Measurements from ENCODE around the gene IL7R. TPM values are rescaled to one million over a fixed set of nuclear protein-coding genes. Genes with fewer than 3 reads are reported as not detected.

The IL7R gene
- total and polyA plus RNA-seq, 2 donors (not counting 1 experiment from before 2014, with no cell fraction given) = 67.9 to 266 TPM

GRCh38 chr5:35898952-35899660 lies 42.4 kb downstream of the IL7R start:
- H2AFZ ChIP-seq (ENCODE audit: low read length) = no peak overlapping the region
- no peak overlapping the region for H3K4me2 ChIP-seq (ENCODE audit: extremely low read depth, insufficient read depth, low read length)
- TF ChIP-seq EZH2 (IDR thresholded peaks at IDR 0.05; ENCODE audit: low read length, missing control alignments) = no peak
- TF ChIP-seq CTCF (conservative IDR thresholded peaks at IDR 0.05 in 1 of 2, IDR thresholded peaks at IDR 0.05 in 1 of 2; ENCODE audit: low read depth in 1 of 2, low read length in 2 of 2) = no peak
- no peaks in the 10 kb centered on the region for H3K79me2 ChIP-seq (ENCODE audit: control insufficient read depth, insufficient read depth, low read length)
- no peak overlapping the region for H3K9ac ChIP-seq (ENCODE audit: insufficient read depth, low read length)
- DNase-seq (ENCODE audit: low read depth in 2 of 2) = no peak
- no peak overlapping the region for H3K27ac ChIP-seq (ENCODE audit: insufficient read depth, low read length)
- no peaks in the 10 kb centered on the region for H3K27me3 ChIP-seq (ENCODE audit: control insufficient read depth, insufficient read depth, low read length)
- no peaks in the 10 kb centered on the region for H3K4me1 ChIP-seq (ENCODE audit: control insufficient read depth, extremely low read depth, insufficient read depth, low read length)
- no peak overlapping the region for H3K4me3 ChIP-seq (replicated peaks in 1 of 4; ENCODE audit: control extremely low read depth in 1 of 4, insufficient read depth in 1 of 4, low read depth in 3 of 4, low read length in 4 of 4)
- H4K20me1 ChIP-seq (ENCODE audit: control insufficient read depth, extremely low read depth, insufficient read depth, low read length) = no peaks in the 10 kb centered on the region
- H3K36me3 ChIP-seq (ENCODE audit: control insufficient read depth, insufficient read depth, low read length) = no peaks in the 10 kb centered on the region
- no peaks in the 10 kb centered on the region for H3K9me3 ChIP-seq (ENCODE audit: control insufficient read depth, insufficient read depth, low read depth, low read length)

- no peak overlapping the region for H3K4me2 ChIP-seq (ENCODE audit: extremely low read depth, insufficient read depth, low read length)
- no peak for DNase-seq (ENCODE audit: low read depth in 2 of 2)
- no peaks in the 10 kb centered on the region for H3K36me3 ChIP-seq (ENCODE audit: control insufficient read depth, insufficient read depth, low read length)
- no peak overlapping the region for H3K27ac ChIP-seq (ENCODE audit: insufficient read depth, low read length)
- H3K79me2 ChIP-seq (ENCODE audit: control insufficient read depth, insufficient read depth, low read length) = no peaks in the 10 kb centered on the region
- no peak overlapping the region for H3K4me3 ChIP-seq (replicated peaks in 1 of 4; ENCODE audit: control extremely low read depth in 1 of 4, insufficient read depth in 1 of 4, low read depth in 3 of 4, low read length in 4 of 4)
- no peak overlapping the region for H2AFZ ChIP-seq (ENCODE audit: low read length)
- no peaks in the 10 kb centered on the region for H3K9me3 ChIP-seq (ENCODE audit: control insufficient read depth, insufficient read depth, low read depth, low read length)
- no peaks in the 10 kb centered on the region for H4K20me1 ChIP-seq (ENCODE audit: control insufficient read depth, extremely low read depth, insufficient read depth, low read length)
- no peak for TF ChIP-seq EZH2 (IDR thresholded peaks at IDR 0.05; ENCODE audit: low read length, missing control alignments)
- TF ChIP-seq CTCF (conservative IDR thresholded peaks at IDR 0.05 in 1 of 2, IDR thresholded peaks at IDR 0.05 in 1 of 2; ENCODE audit: low read depth in 1 of 2, low read length in 2 of 2) = no peak
- H3K27me3 ChIP-seq (ENCODE audit: control insufficient read depth, insufficient read depth, low read length) = no peaks in the 10 kb centered on the region
- H3K9ac ChIP-seq (ENCODE audit: insufficient read depth, low read length) = no peak overlapping the region
- no peaks in the 10 kb centered on the region for H3K4me1 ChIP-seq (ENCODE audit: control insufficient read depth, extremely low read depth, insufficient read depth, low read length)
Observed at GRCh38 chr5:35899800-35900199, 43.1 kb downstream of the IL7R start.

GRCh38 chr5:35900972-35901695 lies 44.4 kb downstream of the IL7R start:
- no peaks in the 10 kb centered on the region for H3K4me1 ChIP-seq (ENCODE audit: control insufficient read depth, extremely low read depth, insufficient read depth, low read length)
- DNase-seq (ENCODE audit: low read depth in 2 of 2) = no peak
- TF ChIP-seq EZH2 (IDR thresholded peaks at IDR 0.05; ENCODE audit: low read length, missing control alignments) (no peak), CTCF (conservative IDR thresholded peaks at IDR 0.05 in 1 of 2, IDR thresholded peaks at IDR 0.05 in 1 of 2; ENCODE audit: low read depth in 1 of 2, low read length in 2 of 2) (no peak)
- no peaks in the 10 kb centered on the region for H3K36me3 ChIP-seq (ENCODE audit: control insufficient read depth, insufficient read depth, low read length)
- no peak overlapping the region for H3K27ac ChIP-seq (ENCODE audit: insufficient read depth, low read length)
- H3K9ac ChIP-seq (ENCODE audit: insufficient read depth, low read length) = no peak overlapping the region
- H3K4me2 ChIP-seq (ENCODE audit: extremely low read depth, insufficient read depth, low read length) = no peak overlapping the region
- no peaks in the 10 kb centered on the region for H3K79me2 ChIP-seq (ENCODE audit: control insufficient read depth, insufficient read depth, low read length)
- H3K4me3 ChIP-seq (replicated peaks in 1 of 4; ENCODE audit: control extremely low read depth in 1 of 4, insufficient read depth in 1 of 4, low read depth in 3 of 4, low read length in 4 of 4) = no peak overlapping the region
- H4K20me1 ChIP-seq (ENCODE audit: control insufficient read depth, extremely low read depth, insufficient read depth, low read length) = no peaks in the 10 kb centered on the region
- H3K9me3 ChIP-seq (ENCODE audit: control insufficient read depth, insufficient read depth, low read depth, low read length) = no peaks in the 10 kb centered on the region
- H2AFZ ChIP-seq (ENCODE audit: low read length) = no peak overlapping the region
- H3K27me3 ChIP-seq (ENCODE audit: control insufficient read depth, insufficient read depth, low read length) = no peaks in the 10 kb centered on the region
